Keratinocyte (primary cell): ENCODE data around the gene OPN4.

Experiments used
- EZH2 ChIP-seq: IDR thresholded peaks from one replicate; pipeline ENCODE4 v1.6.1; 2012; ENCODE audit warnings: inconsistent platforms, mild to moderate bottlenecking, low read length, moderate library complexity
- TF ChIP-seq, protein P1 (sequence below), 3 experiments: IDR thresholded peaks in 1 of 3; conservative IDR thresholded peaks in 1 of 3; optimal IDR thresholded peaks in 1 of 3; 2 replicates in 2 of 3; 3 replicates in 1 of 3; pipeline versions ENCODE3 to v1.5.1; 2011; ENCODE audit warnings: low read length in 3 of 3, mild to moderate bottlenecking in 3 of 3, moderate library complexity in 2 of 3, control low read depth in 1 of 3, inconsistent platforms in 1 of 3; ENCODE audit not compliant: insufficient read depth in 2 of 3; ENCODE audit errors: extremely low read depth in 1 of 3

DNA sequence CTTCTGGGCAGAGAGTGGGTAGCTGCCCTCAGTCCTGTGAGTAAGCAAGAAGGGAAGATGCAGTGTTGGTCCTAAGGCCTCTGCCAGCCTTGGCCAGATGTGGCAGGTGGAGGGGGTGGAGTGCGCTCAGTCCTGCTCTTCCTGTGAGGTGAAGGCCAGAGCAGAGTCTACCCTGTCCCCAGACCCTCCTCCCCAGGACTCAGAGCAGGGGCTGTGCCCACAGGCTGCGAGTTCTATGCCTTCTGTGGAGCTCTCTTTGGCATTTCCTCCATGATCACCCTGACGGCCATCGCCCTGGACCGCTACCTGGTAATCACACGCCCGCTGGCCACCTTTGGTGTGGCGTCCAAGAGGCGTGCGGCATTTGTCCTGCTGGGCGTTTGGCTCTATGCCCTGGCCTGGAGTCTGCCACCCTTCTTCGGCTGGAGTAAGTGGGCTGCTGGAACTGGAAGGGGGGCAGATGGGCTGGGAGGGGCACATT, 4.0 kb downstream of the OPN4 start:
- TF ChIP-seq, protein P1, sequence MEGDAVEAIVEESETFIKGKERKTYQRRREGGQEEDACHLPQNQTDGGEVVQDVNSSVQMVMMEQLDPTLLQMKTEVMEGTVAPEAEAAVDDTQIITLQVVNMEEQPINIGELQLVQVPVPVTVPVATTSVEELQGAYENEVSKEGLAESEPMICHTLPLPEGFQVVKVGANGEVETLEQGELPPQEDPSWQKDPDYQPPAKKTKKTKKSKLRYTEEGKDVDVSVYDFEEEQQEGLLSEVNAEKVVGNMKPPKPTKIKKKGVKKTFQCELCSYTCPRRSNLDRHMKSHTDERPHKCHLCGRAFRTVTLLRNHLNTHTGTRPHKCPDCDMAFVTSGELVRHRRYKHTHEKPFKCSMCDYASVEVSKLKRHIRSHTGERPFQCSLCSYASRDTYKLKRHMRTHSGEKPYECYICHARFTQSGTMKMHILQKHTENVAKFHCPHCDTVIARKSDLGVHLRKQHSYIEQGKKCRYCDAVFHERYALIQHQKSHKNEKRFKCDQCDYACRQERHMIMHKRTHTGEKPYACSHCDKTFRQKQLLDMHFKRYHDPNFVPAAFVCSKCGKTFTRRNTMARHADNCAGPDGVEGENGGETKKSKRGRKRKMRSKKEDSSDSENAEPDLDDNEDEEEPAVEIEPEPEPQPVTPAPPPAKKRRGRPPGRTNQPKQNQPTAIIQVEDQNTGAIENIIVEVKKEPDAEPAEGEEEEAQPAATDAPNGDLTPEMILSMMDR (optimal IDR thresholded peaks at IDR 0.05 in 1 of 3, IDR thresholded peaks at IDR 0.05 in 1 of 3, conservative IDR thresholded peaks at IDR 0.05 in 1 of 3; ENCODE audit: extremely low read depth in 1 of 3, insufficient read depth in 2 of 3, low read length in 3 of 3) = no peak
- no peak for TF ChIP-seq EZH2
